Activated T-helper 9 cell treated with anti-CD3 and anti-CD28 coated beads, Interleukin-2, amount 50 U/mL, for 16 hours (primary cell): ENCODE results near the gene CEP55.
"Not testable (repeated sequence)": the region's sequence is repeated elsewhere in the genome, so short reads cannot be mapped to it uniquely, and the experiment has no call there.

Source experiments
- DNase-seq: peaks from one replicate; pipeline ENCODE4 v3.0.0-alpha.2; 2020; ENCODE audit warnings: low read depth

The CEP55 gene

GRCh38 chr10:93513091-93513490 is 16.7 kb downstream of the CEP55 start:
- DNase-seq: no peak

- DNase-seq: no peak
Measured at GRCh38 chr10:93514521-93514920, 18.1 kb downstream of the CEP55 start.

- no peak for DNase-seq
Measured at GRCh38 chr10:93515071-93516005, 18.9 kb downstream of the CEP55 start.

GRCh38 chr10:93516006-93516380 is 19.6 kb downstream of the CEP55 start:
- DNase-seq: no peak

- no peak for DNase-seq
Measured at GRCh38 chr10:93518531-93518930, 22.1 kb downstream of the CEP55 start.

- DNase-seq: no peak
Measured at GRCh38 chr10:93535293-93535692, 38.9 kb downstream of the CEP55 start.

GRCh38 chr10:93540871-93541270 is 44.5 kb downstream of the CEP55 start:
- not testable (repeated sequence) for DNase-seq

- no peak for DNase-seq
Measured at GRCh38 chr10:93541402-93542357, 45.3 kb downstream of the CEP55 start.

GRCh38 chr10:93542358-93542791 is 46.0 kb downstream of the CEP55 start:
- DNase-seq: no peak

GRCh38 chr10:93546995-93547394 is 50.6 kb downstream of the CEP55 start:
- not testable (repeated sequence) for DNase-seq

- no peak for DNase-seq
Measured at GRCh38 chr10:93547522-93547921, 51.1 kb downstream of the CEP55 start.

GRCh38 chr10:93548376-93549071 is 52.1 kb downstream of the CEP55 start:
- no peak for DNase-seq

GRCh38 chr10:93550606-93551005 is 54.2 kb downstream of the CEP55 start:
- no peak for DNase-seq

- DNase-seq: no peak
Measured at GRCh38 chr10:93552780-93553179, 56.4 kb downstream of the CEP55 start.

- DNase-seq: no peak
Measured at GRCh38 chr10:93553482-93554315, 57.3 kb downstream of the CEP55 start.

- no peak for DNase-seq
Measured at GRCh38 chr10:93554316-93554663, 57.9 kb downstream of the CEP55 start.

- DNase-seq: peak; percentile 10
Measured at GRCh38 chr10:93554760-93555432, 58.5 kb downstream of the CEP55 start.

GRCh38 chr10:93559490-93559889 is 63.1 kb downstream of the CEP55 start:
- no peak for DNase-seq

GRCh38 chr10:93560541-93560940 is 64.1 kb downstream of the CEP55 start:
- DNase-seq: no peak

- DNase-seq: no peak
Measured at GRCh38 chr10:93565446-93565845, 69.0 kb downstream of the CEP55 start.
